ENCODE results near the gene SPRED2. TPM values are rescaled to one million over a fixed set of nuclear protein-coding genes. Genes with fewer than 3 reads are reported as not detected.

The SPRED2 gene, protein sequence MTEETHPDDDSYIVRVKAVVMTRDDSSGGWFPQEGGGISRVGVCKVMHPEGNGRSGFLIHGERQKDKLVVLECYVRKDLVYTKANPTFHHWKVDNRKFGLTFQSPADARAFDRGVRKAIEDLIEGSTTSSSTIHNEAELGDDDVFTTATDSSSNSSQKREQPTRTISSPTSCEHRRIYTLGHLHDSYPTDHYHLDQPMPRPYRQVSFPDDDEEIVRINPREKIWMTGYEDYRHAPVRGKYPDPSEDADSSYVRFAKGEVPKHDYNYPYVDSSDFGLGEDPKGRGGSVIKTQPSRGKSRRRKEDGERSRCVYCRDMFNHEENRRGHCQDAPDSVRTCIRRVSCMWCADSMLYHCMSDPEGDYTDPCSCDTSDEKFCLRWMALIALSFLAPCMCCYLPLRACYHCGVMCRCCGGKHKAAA
- total RNA-seq: 19.0 TPM

DNA sequence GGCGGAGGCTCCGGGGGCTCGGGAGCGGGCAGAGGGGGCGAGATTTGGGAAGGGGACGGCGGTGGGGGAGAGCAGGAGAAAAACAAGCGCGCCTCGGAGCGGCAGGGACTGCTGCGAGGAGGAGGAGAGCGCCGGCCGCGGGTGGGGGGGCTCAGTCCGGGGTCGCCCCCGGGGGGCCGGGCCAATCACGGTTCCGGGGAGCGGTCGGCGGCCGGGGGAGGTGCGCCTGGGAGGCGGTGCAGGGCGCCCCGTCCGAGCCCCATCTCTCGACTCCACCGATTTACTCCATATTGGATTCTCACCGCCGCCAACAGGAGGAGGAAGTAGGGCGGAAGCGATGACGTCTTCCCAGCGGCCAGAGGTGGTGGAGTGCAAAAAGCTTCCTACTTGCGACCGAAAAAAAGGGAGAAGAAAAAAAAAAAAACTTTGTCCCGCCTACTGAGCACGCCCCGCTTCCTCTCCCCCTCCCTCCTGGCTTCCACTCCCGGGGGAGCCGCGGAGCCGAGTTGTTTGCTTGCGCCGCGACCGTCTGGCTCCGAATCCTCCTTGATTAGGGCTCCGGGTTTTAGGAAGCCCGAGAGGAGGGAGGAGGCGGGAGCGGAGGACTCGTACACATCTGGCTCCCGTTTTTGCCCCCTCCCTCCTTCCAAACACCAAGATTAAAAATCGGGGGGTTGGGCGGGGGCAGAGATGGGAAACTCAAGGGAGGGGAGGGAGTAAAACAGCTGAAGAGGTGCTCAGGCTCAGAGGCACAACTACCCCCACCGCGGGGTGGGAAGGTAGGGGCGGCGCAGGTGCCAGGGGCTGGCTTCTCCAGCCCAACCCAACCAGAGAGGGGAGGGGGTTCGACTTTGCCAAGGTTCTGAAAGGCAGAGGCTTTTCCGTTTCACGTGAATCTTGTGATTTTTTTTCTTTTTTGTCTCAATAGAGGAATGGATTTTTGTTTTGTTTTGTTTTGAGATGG is at the start of gene SPRED2:
TSS of gene SPRED2 (minus strand) at position 373 of the 964 bp plus-strand sequence. CDS start 612 bp downstream, outside the sequence.

Other genes starting within 250 kb of the SPRED2 start
- gene ACTR2, start 204.8 kb downstream of the SPRED2 start, total RNA-seq: 128 TPM